Heart left ventricle (tissue), 13 donors: Measurements from ENCODE around the gene STON2.

ENCODE experiments used
- CTCF ChIP-seq, 12 donors: fragments of 200-600 bp; sonication (generic) in 4 of 12; IDR thresholded peaks; one replicate each; pipeline versions ENCODE4 v1.5.0 to v1.8.0; 2018 to 2022; ENCODE audit warnings: antibody characterized with exemption in 12 of 12, mild to moderate bottlenecking in 5 of 12
- POLR2A ChIP-seq, 2 donors: fragments of 450-650 bp; IDR thresholded peaks; one replicate each; pipeline ENCODE4 v1.6.1; 2017; ENCODE audit warnings: antibody characterized with exemption in 2 of 2, mild to moderate bottlenecking in 2 of 2, moderate library complexity in 2 of 2
- donor health status: ischemic (EF 13 %, LVEDD 7.1; RV severe dilation, severe dysfunction).
- donor health status: DM: no; HTN: yes; CAD: no.
- donor health status: DM: no; HTN: no; CAD: no.
- donor health status: ischemic (EF 25% LVEDD 6.9; RV normal size, moderate dysfunction).
- donor health status: ischemic (EF 25% LVEDD 5.7; RV mildly dilated, moderate dysfunction).
- donor health status: ischemic (EF 35%, LVEDD 5.7; RV mildly dilated, moderate dysfunction).
- donor health status: nonischemic (EF 11% LVEDD 7.7; RV severe dilation, severe dysfunction).
- donor health status: DM: yes; HTN: yes; CAD: no.
- donor health status: PGD.
- donor health status: ischemic (EF 29% LVEDD 5.4; RV normal size, mild dysfunction).
- donor health status: nonischemic (EF 23%, LVEDD 6.1; RV moderate dilation, normal function).

- no peak for TF ChIP-seq CTCF (IDR thresholded peaks at IDR 0.05)
- TF ChIP-seq POLR2A (IDR thresholded peaks at IDR 0.05) = no peak
These were observed 119.9 kb downstream of the STON2 start for GRCh38 chr14:81280136-81280791.
